ENCODE results near the gene MMP28. TPM values are rescaled to one million over a fixed set of nuclear protein-coding genes. Genes with fewer than 3 reads are reported as not detected.
A peak's percentile ranks its signal among the peaks of the same experiment; 100 is the strongest.

MMP28 gene
- total and polyA plus RNA-seq, 5 donors: 4.6 to 9.2 (median 5.7) TPM

DNA sequence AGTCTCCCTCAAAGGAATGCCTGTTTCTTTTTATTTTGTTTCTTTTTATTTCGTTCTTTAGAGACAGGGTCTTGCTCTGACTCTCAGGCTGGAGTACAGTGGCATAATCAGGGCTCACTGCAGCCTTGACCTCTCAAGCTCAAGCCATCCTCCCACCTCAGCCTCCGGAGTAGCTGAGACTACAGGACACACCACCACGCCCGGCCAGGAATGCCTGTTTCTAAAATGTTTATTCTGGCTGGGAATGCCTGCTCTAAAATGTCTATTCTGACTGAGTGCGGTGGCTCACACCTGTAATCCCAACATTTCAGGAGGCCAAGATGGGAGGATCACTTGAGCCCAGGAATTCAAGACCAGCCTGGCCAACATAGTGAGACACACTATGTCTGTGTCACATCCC, 2.5 kb upstream of the MMP28 start:
- no peak for DNase-seq
- no peak overlapping the region for H3K27ac ChIP-seq (ENCODE audit: low read length)
- intact Hi-C loops (cut with DNase I): no loop called here

GRCh38 chr17:35797370-35797769, 1.9 kb upstream of the MMP28 start:
- DNase-seq (no peak), ATAC-seq (no peak)
- Histone ChIP-seq H3K4me1 (ENCODE audit: control insufficient read depth, insufficient read depth, low read length) (peaks cover 2% of the 10 kb centered on the region), H3K27ac (ENCODE audit: low read length) (no peak overlapping the region), H3K9me3 (ENCODE audit: control insufficient read depth, low read length) (no peaks in the 10 kb centered on the region), H3K27me3 (ENCODE audit: control insufficient read depth, insufficient read depth) (no peaks in the 10 kb centered on the region), H3K4me3 (ENCODE audit: low read length) (no peak overlapping the region)
- intact Hi-C loops (cut with DNase I): no loop called here
- 72% methylated on average over 4 of the region's 4 CpGs for WGBS

More for the DNA sequence above, 2.5 kb upstream of the MMP28 start:
- ATAC-seq: no peak
- Histone ChIP-seq H3K4me1 (ENCODE audit: control insufficient read depth, insufficient read depth, low read length) (peaks cover 2% of the 10 kb centered on the region), H3K4me3 (ENCODE audit: low read length) (no peak overlapping the region), H3K9me3 (ENCODE audit: control insufficient read depth, low read length) (no peaks in the 10 kb centered on the region), H3K27me3 (ENCODE audit: control insufficient read depth, insufficient read depth) (no peaks in the 10 kb centered on the region)
- WGBS: 72% methylated on average over 5 of the region's 5 CpGs

DNA sequence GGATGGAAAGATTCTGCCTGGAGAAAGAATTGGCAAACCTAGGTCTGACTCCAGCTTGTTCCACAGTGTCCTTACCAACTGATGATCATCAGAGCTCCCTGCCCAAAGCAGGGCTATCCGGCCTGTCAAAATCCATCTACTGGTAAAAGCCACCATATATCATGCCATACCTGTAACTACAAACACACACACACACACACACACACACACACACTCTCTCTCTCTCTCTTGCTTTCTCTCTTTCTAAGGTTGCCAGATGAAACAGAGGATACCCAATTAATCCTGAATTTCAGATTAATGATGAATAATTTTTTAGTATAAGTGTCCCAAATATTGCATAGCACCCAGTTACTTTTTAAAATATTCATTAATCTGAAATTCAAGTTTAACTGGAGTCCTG, 1.5 kb upstream of the MMP28 start:
- H3K4me3 ChIP-seq (ENCODE audit: low read length): no peak overlapping the region
- WGBS: 98% methylated on average over 1 of the region's 1 CpG
- peaks cover 2% of the 10 kb centered on the region for H3K4me1 ChIP-seq (ENCODE audit: control insufficient read depth, insufficient read depth, low read length)
- H3K27ac ChIP-seq (ENCODE audit: low read length): no peak overlapping the region
- no peak for DNase-seq
- no peaks in the 10 kb centered on the region for H3K9me3 ChIP-seq (ENCODE audit: control insufficient read depth, low read length)
- ATAC-seq: no peak
- no peaks in the 10 kb centered on the region for H3K27me3 ChIP-seq (ENCODE audit: control insufficient read depth, insufficient read depth)
- intact Hi-C loops (cut with DNase I): no loop called here

GRCh38 chr17:35795871-35796265, 427 bp upstream of the MMP28 start:
- no peak overlapping the region for H3K27ac ChIP-seq (ENCODE audit: low read length)
- intact Hi-C loops (cut with DNase I): no loop called here
- no peaks in the 10 kb centered on the region for H3K27me3 ChIP-seq (ENCODE audit: control insufficient read depth, insufficient read depth)
- no peak for DNase-seq
- no peaks in the 10 kb centered on the region for H3K9me3 ChIP-seq (ENCODE audit: control insufficient read depth, low read length)
- peaks cover 2% of the 10 kb centered on the region for H3K4me1 ChIP-seq (ENCODE audit: control insufficient read depth, insufficient read depth, low read length)
- WGBS: 41% methylated on average over 8 of the region's 8 CpGs
- peak overlapping the region; percentile 83 for H3K4me3 ChIP-seq (ENCODE audit: low read length)
- ATAC-seq: no peak

GRCh38 chr17:35793257-35793656, 2.2 kb downstream of the MMP28 start:
- Histone ChIP-seq H3K9me3 (ENCODE audit: control insufficient read depth, low read length) (no peaks in the 10 kb centered on the region), H3K27me3 (ENCODE audit: control insufficient read depth, insufficient read depth) (no peaks in the 10 kb centered on the region), H3K4me3 (ENCODE audit: low read length) (no peak overlapping the region), H3K4me1 (ENCODE audit: control insufficient read depth, insufficient read depth, low read length) (no peaks in the 10 kb centered on the region), H3K27ac (ENCODE audit: low read length) (peak overlapping the region; percentile 12)
- intact Hi-C loops (cut with DNase I): no loop called here
- ATAC-seq (peak in 1 of 2 donors; percentile 52), DNase-seq (peak in 2 of 3 donors; percentile 48 to 71)
- WGBS: 62% methylated on average over 3 of the region's 3 CpGs

GRCh38 chr17:35791681-35792350, 3.6 kb downstream of the MMP28 start:
- Histone ChIP-seq H3K4me3 (ENCODE audit: low read length) (no peak overlapping the region), H3K4me1 (ENCODE audit: control insufficient read depth, insufficient read depth, low read length) (no peaks in the 10 kb centered on the region), H3K27me3 (ENCODE audit: control insufficient read depth, insufficient read depth) (no peaks in the 10 kb centered on the region), H3K27ac (ENCODE audit: low read length) (no peak overlapping the region), H3K9me3 (ENCODE audit: control insufficient read depth, low read length) (no peaks in the 10 kb centered on the region)
- no peak for DNase-seq
- no peak for ATAC-seq
- WGBS: 65% methylated on average over 9 of the region's 9 CpGs
- intact Hi-C loops (cut with DNase I): no loop called here

GRCh38 chr17:35790841-35791240, 4.6 kb downstream of the MMP28 start:
- DNase-seq (no peak), ATAC-seq (no peak)
- Histone ChIP-seq H3K4me1 (ENCODE audit: control insufficient read depth, insufficient read depth, low read length) (no peaks in the 10 kb centered on the region), H3K9me3 (ENCODE audit: control insufficient read depth, low read length) (no peaks in the 10 kb centered on the region), H3K4me3 (ENCODE audit: low read length) (no peak overlapping the region), H3K27me3 (ENCODE audit: control insufficient read depth, insufficient read depth) (no peaks in the 10 kb centered on the region), H3K27ac (ENCODE audit: low read length) (no peak overlapping the region)
- intact Hi-C loops (cut with DNase I): no loop called here
- WGBS: 97% methylated on average over 3 of the region's 3 CpGs

- H3K27me3 ChIP-seq (ENCODE audit: control insufficient read depth, insufficient read depth): no peaks in the 10 kb centered on the region
- WGBS: 50% methylated on average over 2 of the region's 2 CpGs
- H3K4me1 ChIP-seq (ENCODE audit: control insufficient read depth, insufficient read depth, low read length): peaks cover 9% of the 10 kb centered on the region
- DNase-seq (no peak), ATAC-seq (peak; percentile 83 to 84)
- no peak overlapping the region for H3K4me3 ChIP-seq (ENCODE audit: low read length)
- peak overlapping the region; percentile 68 for H3K27ac ChIP-seq (ENCODE audit: low read length)
- intact Hi-C loops (cut with DNase I): no loop called here
- no peaks in the 10 kb centered on the region for H3K9me3 ChIP-seq (ENCODE audit: control insufficient read depth, low read length)
These were observed 6.7 kb downstream of the MMP28 start for GRCh38 chr17:35788477-35789368.

- Histone ChIP-seq H3K9me3 (ENCODE audit: control insufficient read depth, low read length) (no peaks in the 10 kb centered on the region), H3K4me3 (ENCODE audit: low read length) (no peak overlapping the region), H3K4me1 (ENCODE audit: control insufficient read depth, insufficient read depth, low read length) (peaks cover 13% of the 10 kb centered on the region), H3K27me3 (ENCODE audit: control insufficient read depth, insufficient read depth) (no peaks in the 10 kb centered on the region), H3K27ac (ENCODE audit: low read length) (no peak overlapping the region)
- no peak for ATAC-seq
- DNase-seq: no peak
- intact Hi-C loops (cut with DNase I): no loop called here
- WGBS: 45% methylated on average over 3 of the region's 3 CpGs
These were observed 8.5 kb downstream of the MMP28 start for GRCh38 chr17:35786941-35787432.

GRCh38 chr17:35784895-35785294, 10.5 kb downstream of the MMP28 start:
- intact Hi-C loops (cut with DNase I): no loop called here

GRCh38 chr17:35780950-35781349, 14.5 kb downstream of the MMP28 start:
- 65% methylated on average over 3 of the region's 3 CpGs for WGBS
- no peak overlapping the region for H3K4me3 ChIP-seq (ENCODE audit: low read length)
- DNase-seq (no peak), ATAC-seq (no peak)
- no peaks in the 10 kb centered on the region for H3K9me3 ChIP-seq (ENCODE audit: control insufficient read depth, low read length)
- H3K27ac ChIP-seq (ENCODE audit: low read length): no peak overlapping the region
- no peaks in the 10 kb centered on the region for H3K27me3 ChIP-seq (ENCODE audit: control insufficient read depth, insufficient read depth)
- intact Hi-C loops (cut with DNase I): no loop called here
- H3K4me1 ChIP-seq (ENCODE audit: control insufficient read depth, insufficient read depth, low read length): peaks cover 14% of the 10 kb centered on the region

More at GRCh38 chr17:35784895-35785294, 10.5 kb downstream of the MMP28 start:
- Histone ChIP-seq H3K4me1 (ENCODE audit: control insufficient read depth, insufficient read depth, low read length) (peaks cover 13% of the 10 kb centered on the region), H3K27ac (ENCODE audit: low read length) (no peak overlapping the region), H3K9me3 (ENCODE audit: control insufficient read depth, low read length) (no peaks in the 10 kb centered on the region), H3K27me3 (ENCODE audit: control insufficient read depth, insufficient read depth) (no peaks in the 10 kb centered on the region), H3K4me3 (ENCODE audit: low read length) (no peak overlapping the region)
- DNase-seq (no peak), ATAC-seq (no peak)
- WGBS: 90% methylated on average over 2 of the region's 2 CpGs

Data from right cardiac atrium (tissue), 5 donors.